Right forelimb (tissue), 1 donor: Measurements from ENCODE around the gene EDN2.

Source experiments
- DNase-seq: peaks from one replicate; pipeline ENCODE4 v3.0.0-alpha.2; 2018

EDN2 gene

DNA sequence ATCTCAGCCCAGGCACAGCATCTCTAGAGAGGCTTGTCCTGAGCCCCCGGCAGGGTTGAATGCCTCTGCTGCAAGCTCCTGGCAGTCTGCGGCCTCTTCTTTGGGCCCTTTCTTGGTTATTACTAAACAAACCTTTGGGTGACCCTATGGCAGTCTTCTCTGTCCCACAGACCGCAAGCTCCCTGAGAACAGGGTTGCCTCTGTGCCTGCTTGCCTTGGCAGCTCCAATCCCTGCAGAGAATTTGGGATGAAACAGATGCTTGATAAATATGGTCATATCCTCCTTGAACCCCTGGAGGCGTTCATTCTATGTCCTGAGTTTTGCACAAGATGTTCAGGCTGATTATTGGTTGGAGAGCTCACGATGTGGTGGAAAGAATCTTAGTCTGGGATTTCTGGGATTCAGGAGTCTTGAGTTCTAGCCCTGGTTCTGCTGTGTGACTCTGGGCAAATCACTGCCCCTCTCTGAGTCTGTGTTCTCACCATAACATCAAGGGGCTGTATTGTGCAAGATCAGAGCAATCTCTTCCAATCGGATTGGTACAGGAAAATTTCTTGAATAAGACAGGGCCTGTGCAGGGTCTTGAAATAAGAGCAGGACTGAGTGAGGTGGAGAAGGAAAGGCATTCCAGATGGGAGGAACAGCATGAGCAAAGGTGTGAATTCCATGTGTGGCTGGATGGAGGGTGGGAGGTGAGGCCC lies 49.6 kb downstream of the EDN2 start:
- DNase-seq, result no peak

DNA sequence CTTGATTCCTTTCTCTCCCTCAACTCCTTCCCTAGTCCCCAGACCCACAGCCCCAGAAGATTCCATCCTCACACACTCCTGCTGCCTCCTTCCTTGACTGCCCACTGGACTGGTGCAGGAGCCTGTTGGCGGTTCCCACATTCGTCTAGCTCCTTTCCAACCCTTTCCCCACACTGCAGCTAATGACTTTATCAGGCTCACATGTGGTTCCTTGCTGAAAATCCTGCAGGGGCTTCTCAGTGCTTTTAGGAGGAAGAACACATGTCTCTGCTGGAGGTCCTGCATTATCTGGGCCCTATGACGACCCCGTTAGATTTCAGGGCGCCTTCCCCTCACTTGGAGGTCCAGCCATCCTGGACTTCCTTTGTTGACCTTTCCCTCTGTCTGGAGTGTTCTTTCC lies 50.2 kb downstream of the EDN2 start:
- no peak for DNase-seq

- no peak for DNase-seq
Observed at GRCh38 chr1:41433501-41433900, 51.0 kb downstream of the EDN2 start.

GRCh38 chr1:41432481-41433280 lies 51.8 kb downstream of the EDN2 start:
- peak; percentile 90 for DNase-seq

DNA sequence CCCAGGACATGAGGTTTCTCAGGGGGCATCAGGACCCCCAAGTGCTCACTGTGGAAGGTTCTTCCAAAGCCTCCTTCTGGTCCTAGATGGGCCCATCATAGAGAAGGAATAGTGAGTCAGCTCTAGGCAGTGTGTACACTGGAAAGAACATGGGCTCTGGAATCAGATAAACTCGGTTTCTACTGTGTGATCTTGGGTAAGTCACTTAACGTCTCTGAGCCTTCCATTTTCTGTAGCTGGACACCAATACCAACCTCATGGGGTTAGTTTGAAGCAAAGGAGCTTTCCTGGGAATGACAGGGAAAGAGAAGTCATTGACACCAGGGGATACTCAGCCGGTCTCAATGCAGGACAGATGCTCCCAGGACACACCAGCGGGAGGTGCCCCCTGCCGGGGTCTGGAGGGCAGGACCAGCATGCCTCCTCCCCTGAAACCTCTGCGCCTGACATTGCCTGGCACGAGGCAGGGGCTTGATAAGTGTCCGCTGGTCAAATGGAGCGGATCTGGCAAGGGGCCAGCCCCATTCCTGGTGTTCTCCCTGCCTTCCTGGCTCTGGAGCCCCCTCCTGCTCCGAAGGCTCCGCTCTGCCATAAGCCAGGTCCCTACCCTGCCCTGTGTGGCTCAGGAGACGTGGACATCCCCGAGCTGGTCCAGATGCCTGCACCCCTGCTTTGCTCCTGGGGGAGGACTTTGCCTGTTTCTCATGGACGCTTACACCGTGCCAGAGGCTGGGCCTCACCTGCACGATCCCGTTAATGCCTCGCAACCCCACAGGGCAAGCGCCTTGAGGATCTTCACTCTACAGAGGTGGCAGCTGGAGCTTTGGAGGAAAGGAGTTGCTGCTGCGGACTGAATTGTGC lies 52.8 kb downstream of the EDN2 start:
- DNase-seq, result no peak

DNA sequence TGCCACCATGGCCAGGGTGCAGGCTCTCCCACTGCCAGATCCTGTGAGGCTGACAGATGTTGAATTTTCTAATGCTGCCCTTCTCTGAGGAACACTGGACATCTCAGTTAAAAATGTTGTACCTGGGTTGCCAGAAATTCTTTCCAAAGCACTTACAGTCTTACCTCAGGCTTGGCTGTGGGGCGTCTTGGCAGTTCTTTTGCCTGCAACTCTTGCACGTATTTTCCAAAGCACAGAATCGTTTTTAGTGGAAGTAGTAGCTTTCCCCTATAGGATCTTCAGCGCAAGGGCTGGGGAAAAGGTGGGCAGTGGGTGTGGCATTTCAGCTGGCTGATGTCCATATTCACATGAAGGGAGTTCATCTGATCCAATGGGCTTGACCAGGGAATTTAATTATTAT lies 53.9 kb downstream of the EDN2 start:
- DNase-seq, result peak; percentile 79

GRCh38 chr1:41430069-41430468 lies 54.4 kb downstream of the EDN2 start:
- DNase-seq, result no peak

GRCh38 chr1:41429641-41430035 lies 54.8 kb downstream of the EDN2 start:
- DNase-seq, result no peak
